Right atrium auricular region (tissue), 2 donors: ENCODE data around the gene PGF. TPM values are rescaled to one million over a fixed set of nuclear protein-coding genes. Genes with fewer than 3 reads are reported as not detected.

ENCODE experiments used
- DNase-seq: peaks from one replicate; pipeline ENCODE4 v3.0.0-alpha.2; 2019; ENCODE audit warnings: low spot score
- H3K27ac ChIP-seq, 2 donors: fragments of 200-600 bp; sonication (generic); 1 replicate in 1 of 2; 2 replicates in 1 of 2; pipeline ENCODE4 v1.5.1; 2016 to 2019
- H3K27me3 ChIP-seq, 2 donors: fragments of 200-600 bp; sonication (generic); one replicate each; pipeline versions ENCODE4 v1.5.1 to v1.6.0; 2017 to 2019
- H3K36me3 ChIP-seq: fragments of 200-600 bp; sonication (generic); one replicate; pipeline ENCODE4 v1.5.1; 2016
- H3K4me1 ChIP-seq, 2 donors: fragments of 200-600 bp; sonication (generic); one replicate each; pipeline versions ENCODE4 v1.5.1 to v1.6.0; 2017 to 2019
- H3K4me3 ChIP-seq, 2 donors: fragments of 200-600 bp; sonication (generic); 1 replicate in 1 of 2; 2 replicates in 1 of 2; pipeline ENCODE4 v1.5.1; 2017 to 2019; ENCODE audit warnings: mild to moderate bottlenecking in 1 of 2, moderate library complexity in 1 of 2
- H3K9me3 ChIP-seq, 2 donors: fragments of 200-600 bp; sonication (generic); one replicate each; pipeline ENCODE4 v1.5.1; 2019
- CTCF ChIP-seq, 2 donors: fragments of 200-600 bp; sonication (generic); IDR thresholded peaks; one replicate each; pipeline ENCODE4 v1.5.1; 2019; ENCODE audit warnings: antibody characterized with exemption in 2 of 2
- total RNA-seq, 2 donors: library from RNA; depleted of rRNA; stranded (reverse); fragments of >200 nt; gene quantifications; one replicate each; pipeline ENCODE4 v1.1.0, GENCODE V29; 2016

The PGF gene
- total RNA-seq, 2 donors from 2014 or later: 3.3 to 7.0 TPM

- H3K27ac ChIP-seq: no peak overlapping the region
- peaks cover 0 to 29% of the 10 kb centered on the region in 2 donors for H3K4me1 ChIP-seq
- no peak for TF ChIP-seq CTCF (IDR thresholded peaks at IDR 0.05)
- H3K4me3 ChIP-seq: no peak overlapping the region
- no peaks in the 10 kb centered on the region for H3K9me3 ChIP-seq
- H3K27me3 ChIP-seq: no peaks in the 10 kb centered on the region
- no peak for DNase-seq
- H3K36me3 ChIP-seq: no peaks in the 10 kb centered on the region
Observed at GRCh38 chr14:74949191-74949601, 6.2 kb downstream of the PGF start.

GRCh38 chr14:74948228-74949175 is 6.9 kb downstream of the PGF start:
- no peak for DNase-seq
- Histone ChIP-seq H3K9me3 (no peaks in the 10 kb centered on the region), H3K27me3 (no peaks in the 10 kb centered on the region), H3K4me1 (peaks cover 0 to 22% of the 10 kb centered on the region in 2 donors), H3K27ac (no peak overlapping the region), H3K36me3 (no peaks in the 10 kb centered on the region), H3K4me3 (no peak overlapping the region)
- no peak for TF ChIP-seq CTCF (IDR thresholded peaks at IDR 0.05)

- Histone ChIP-seq H3K36me3 (no peaks in the 10 kb centered on the region), H3K27me3 (no peaks in the 10 kb centered on the region), H3K4me1 (peaks cover 0 to 27% of the 10 kb centered on the region in 2 donors), H3K9me3 (no peaks in the 10 kb centered on the region), H3K4me3 (no peak overlapping the region), H3K27ac (no peak overlapping the region)
- DNase-seq: no peak
- no peak for TF ChIP-seq CTCF (IDR thresholded peaks at IDR 0.05)
Observed at GRCh38 chr14:74947353-74948227, 7.8 kb downstream of the PGF start.

- H3K27ac ChIP-seq: no peak overlapping the region
- no peak for TF ChIP-seq CTCF (IDR thresholded peaks at IDR 0.05)
- no peak for DNase-seq
- no peaks in the 10 kb centered on the region for H3K36me3 ChIP-seq
- no peaks in the 10 kb centered on the region for H3K9me3 ChIP-seq
- peak overlapping the region in 1 of 2 donors; percentile 15 for H3K4me3 ChIP-seq
- peaks cover 0 to 30% of the 10 kb centered on the region in 2 donors for H3K4me1 ChIP-seq
- H3K27me3 ChIP-seq: no peaks in the 10 kb centered on the region
Observed at GRCh38 chr14:74946659-74947281, 8.6 kb downstream of the PGF start.

- TF ChIP-seq CTCF (IDR thresholded peaks at IDR 0.05): peak; percentile 87 to 96
- H3K27ac ChIP-seq: peak overlapping the region in 1 of 2 donors; percentile 1
- H3K36me3 ChIP-seq: no peaks in the 10 kb centered on the region
- peak; percentile 78 for DNase-seq
- H3K9me3 ChIP-seq: no peaks in the 10 kb centered on the region
- peak overlapping the region in 1 of 2 donors; percentile 15 for H3K4me3 ChIP-seq
- peaks cover 0 to 34% of the 10 kb centered on the region in 2 donors for H3K4me1 ChIP-seq
- H3K27me3 ChIP-seq: no peaks in the 10 kb centered on the region
Observed at GRCh38 chr14:74945852-74946658, 9.3 kb downstream of the PGF start.
